ENCODE results near the gene SF3B4.

GRCh38 chr1:149915429-149916192, 12.0 kb downstream of the SF3B4 start:
- TF ChIP-seq POLR2A (IDR thresholded peaks at IDR 0.05; ENCODE audit: extremely low read depth, insufficient read length) (no peak), CTCF (IDR thresholded peaks at IDR 0.05; ENCODE audit: low read depth, low read length) (no peak), MAX (IDR thresholded peaks at IDR 0.05; ENCODE audit: low read depth, low read length) (no peak), MYC (IDR thresholded peaks at IDR 0.05; ENCODE audit: low read depth, low read length) (no peak)
